HepG2 (cell line): Measurements from ENCODE around the gene PARP8. TPM values are rescaled to one million over a fixed set of nuclear protein-coding genes. Genes with fewer than 3 reads are reported as not detected.
"Not testable (repeated sequence)": the region's sequence is repeated elsewhere in the genome, so short reads cannot be mapped to it uniquely, and the experiment has no call there.

Experiments
- ATAC-seq: fragments of 200-7000 bp; cut with Tn5 transposase; 3 replicates; pipeline ENCODE4 v1.9.1; 2020; ENCODE audit warnings: mild to moderate bottlenecking, moderate library complexity
- BruUV-seq: library from RNA; stranded (reverse); fragments of 400-500 nt; replicated peaks from 2 replicates; lab custom pipeline; 2021; lab: Mats Ljungman, UMichigan
- CTCF ChIA-PET: fragments of 300-600 bp; formaldehyde crosslinking; extraction: SDS; loops from one replicate; lab custom pipeline; 2021; ENCODE audit warnings: low total read pairs, inconsistent platforms, low intra/inter-chr PET ratio; lab: Yijun Ruan, JAX
- POLR2A ChIA-PET: fragments of 350-600 bp; sonication (Branson Sonifier 250); formaldehyde crosslinking; loops from one replicate; lab custom pipeline; 2020; ENCODE audit warnings: antibody characterized with exemption, inconsistent platforms; lab: Yijun Ruan, JAX
- DNase-seq: peaks from one replicate; pipeline ENCODE4 v3.0.0-alpha.2; 2015; ENCODE audit warnings: low spot score
- FAIRE-seq: peaks from 3 replicates; lab custom pipeline; 2011; peaks lifted over from hg19 to GRCh38; lab: Jason Lieb, UNC
- H2AFZ ChIP-seq: one replicate; pipeline ENCODE4 v1.6.1; 2011; ENCODE audit warnings: low read length, inconsistent platforms
- H3K27ac ChIP-seq: fragments of 300-600 bp; 3 replicates; pipeline ENCODE4 v1.8.0; 2011; ENCODE audit warnings: mixed run types, mild to moderate bottlenecking, mixed read lengths, low read length, inconsistent platforms; ENCODE audit not compliant: insufficient read depth; ENCODE audit errors: extremely low read length
- H3K27me3 ChIP-seq, 2 experiments: fragments of 200-600 bp in 1 of 2; 2 replicates in 1 of 2; 3 replicates in 1 of 2; pipeline versions ENCODE4 v1.6.0 to v1.8.0; 2011; ENCODE audit warnings: low read length in 2 of 2, mild to moderate bottlenecking in 2 of 2, moderate library complexity in 2 of 2, inconsistent platforms in 1 of 2; ENCODE audit not compliant: insufficient read depth in 2 of 2, control insufficient read depth in 1 of 2
- H3K36me3 ChIP-seq, 2 experiments: fragments of 200-600 bp in 1 of 2; replicated peaks in 1 of 2; 2 replicates in 1 of 2; 3 replicates in 1 of 2; pipeline versions ENCODE4 v1.5.1 to v1.8.0; 2011; ENCODE audit warnings: low read length in 2 of 2, inconsistent platforms in 1 of 2; ENCODE audit not compliant: insufficient read depth in 2 of 2, control insufficient read depth in 1 of 2
- H3K4me1 ChIP-seq: 2 replicates; pipeline ENCODE4 v1.5.1; 2012; ENCODE audit warnings: low read length, inconsistent platforms; ENCODE audit not compliant: insufficient read depth
- H3K4me2 ChIP-seq: 2 replicates; pipeline ENCODE4 v1.6.0; 2011; ENCODE audit warnings: low read depth, low read length, inconsistent platforms
- H3K4me3 ChIP-seq, 3 experiments: fragments of 200-600 bp in 1 of 3; sonication (generic), shearing (Covaris generic) in 1 of 3; replicated peaks in 1 of 3; 2 replicates each; pipeline ENCODE4 v1.5.1; 2011 to 2016; ENCODE audit warnings: low read length in 3 of 3, inconsistent platforms in 2 of 3, low read depth in 2 of 3, mild to moderate bottlenecking in 2 of 3, control low read depth in 1 of 3, mixed read lengths in 1 of 3; ENCODE audit not compliant: insufficient read depth in 1 of 3
- H3K79me2 ChIP-seq: one replicate; pipeline ENCODE4 v1.6.1; 2011; ENCODE audit warnings: low read length, inconsistent platforms; ENCODE audit not compliant: insufficient read depth
- H3K9ac ChIP-seq: 2 replicates; pipeline ENCODE4 v1.6.0; 2011; ENCODE audit warnings: mild to moderate bottlenecking, low read depth, low read length, inconsistent platforms; ENCODE audit not compliant: insufficient read depth
- H3K9me3 ChIP-seq: 2 replicates; pipeline ENCODE4 v1.5.1; 2012; ENCODE audit warnings: mild to moderate bottlenecking, low read length
- H4K20me1 ChIP-seq: 2 replicates; pipeline ENCODE4 v1.6.0; 2011; ENCODE audit warnings: inconsistent platforms, mild to moderate bottlenecking, low read length, moderate library complexity; ENCODE audit not compliant: insufficient read depth
- ATF7-NPFF ChIP-seq: sonication (generic); formaldehyde crosslinking; IDR thresholded peaks from 2 replicates; pipeline ENCODE4 v1.8.1; 2023; ENCODE audit warnings: mild to moderate bottlenecking, low read depth, missing genetic modification reagents, moderate library complexity
- MAFF ChIP-seq: IDR thresholded peaks from 2 replicates; pipeline ENCODE4 v1.6.1; 2011; ENCODE audit warnings: low read depth, low read length, improper control_type of control experiment
- MAFK ChIP-seq, 2 experiments: IDR thresholded peaks in 1 of 2; conservative IDR thresholded peaks in 1 of 2; 2 replicates each; pipeline ENCODE4 v1.6.1; 2011; ENCODE audit warnings: improper control_type of control experiment in 2 of 2, low read length in 2 of 2
- ZBTB38 ChIP-seq: sonication (generic); formaldehyde crosslinking; IDR thresholded peaks from 2 replicates; pipeline ENCODE4 v1.5.1; 2020; ENCODE audit warnings: mild to moderate bottlenecking, missing genetic modification reagents
- ZNF546 ChIP-seq: sonication (generic); formaldehyde crosslinking; conservative IDR thresholded peaks from 2 replicates; pipeline ENCODE4 v1.8.1; 2023; ENCODE audit warnings: mild to moderate bottlenecking, missing genetic modification reagents
- ZNF644 ChIP-seq: IDR thresholded peaks from 2 replicates; pipeline ENCODE4 v1.6.1; 2016; ENCODE audit warnings: low read depth
- ZNF816 ChIP-seq: sonication (generic); formaldehyde crosslinking; IDR thresholded peaks from 2 replicates; pipeline ENCODE4 v1.8.0; 2022; ENCODE audit warnings: missing genetic modification reagents, mild to moderate bottlenecking, borderline replicate concordance
- WGBS: methylation state at CpG from one replicate; pipeline ENCODE4 v1.1.6; 2017; ENCODE audit warnings: low lambda C conversion rate; 5-methylcytosine and 5-hydroxymethylcytosine counted together
- in situ Hi-C: cut with HindIII; loops from 2 replicates; pipeline ENCODE4 v1.10.0; 2017; ENCODE audit warnings: low pct_unique_long_range_greater_than_20kb; ENCODE audit not compliant: extremely low pct_ligation_motif_present
- intact Hi-C: fragments of 100-400 bp; cut with micrococcal nuclease; formaldehyde crosslinking; loops from one replicate; pipeline ENCODE4 v1.10.0; 2022; ENCODE audit not compliant: unreplicated experiment
- polyA plus RNA-seq, 8 experiments: library from polyadenylated mRNA; depleted of rRNA in 3 of 8; stranded (reverse) in 7 of 8; unstranded in 1 of 8; fragments of >200 nt; fragmentation: Illumina TruSeq in 4 of 8; extraction: Trizol in 4 of 8; gene quantifications; 2 replicates each; pipeline versions ENCODE4 v1.2.1 to v1.2.3, GENCODE V29; 2011 to 2016; ENCODE audit warnings: low read depth in 4 of 8, missing spikeins in 1 of 8, mixed read lengths in 1 of 8; ENCODE audit not compliant: insufficient read depth in 1 of 8
- total RNA-seq, 5 experiments: library from RNA; depleted of rRNA; stranded (reverse); fragments of >200 nt; fragmentation: Illumina TruSeq; extraction: Trizol; gene quantifications; 2 replicates each; pipeline ENCODE4 v1.2.3, GENCODE V29; 2016; ENCODE audit warnings: low read depth in 1 of 5
- TF ChIP-seq, protein P1 (sequence below): sonication (generic); formaldehyde crosslinking; IDR thresholded peaks from 2 replicates; pipeline ENCODE4 v1.4.0; 2020; ENCODE audit warnings: missing genetic modification reagents
- TF ChIP-seq, protein P2 (sequence below): sonication (generic); formaldehyde crosslinking; IDR thresholded peaks from 2 replicates; pipeline ENCODE4 v1.5.1; 2020; ENCODE audit warnings: missing genetic modification reagents, mild to moderate bottlenecking, borderline replicate concordance

Gene PARP8
- total and polyA plus RNA-seq, 2 of the 13 experiments (the other 11 are each of a cell fraction or from before 2014, with no cell fraction given): 0.11 to 0.29 TPM

DNA sequence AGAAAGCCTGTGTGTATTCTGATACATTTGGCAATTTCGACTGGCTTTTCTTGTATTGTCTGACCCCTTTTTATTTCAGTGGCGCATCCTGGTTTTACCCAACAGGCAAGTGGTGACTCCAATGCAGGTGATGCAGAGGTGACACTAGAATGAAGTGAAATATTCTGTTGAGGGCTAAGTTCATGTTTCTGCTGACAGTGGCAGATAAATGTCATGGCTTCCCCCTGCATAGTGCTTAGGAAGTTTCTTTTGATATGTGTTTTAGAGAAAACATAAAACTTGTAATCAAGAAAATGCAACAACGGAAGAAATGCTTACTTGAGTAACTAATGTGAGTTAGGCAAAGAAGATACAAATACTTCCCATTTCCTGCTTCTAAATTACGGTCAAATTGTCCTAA lies 13.1 kb downstream of the PARP8 start:
- TF ChIP-seq MAFF (peak; percentile 42; the same call in 1 of the 2 replicates), MAFK (conservative IDR thresholded peaks at IDR 0.05 in 1 of 2, IDR thresholded peaks at IDR 0.05 in 1 of 2; ENCODE audit: low read length in 2 of 2) (peak; percentile 30 to 65; a peak in 2 of 4 replicates)
- H3K4me3 ChIP-seq, H3K27me3 ChIP-seq, ATAC-seq, intact Hi-C loops, FAIRE-seq, POLR2A ChIA-PET, H3K4me2 ChIP-seq, H3K9ac ChIP-seq, H3K36me3 ChIP-seq, H3K4me1 ChIP-seq, H3K9me3 ChIP-seq, H2AFZ ChIP-seq, CTCF ChIA-PET, H3K27ac ChIP-seq, in situ Hi-C loops, DNase-seq, BruUV-seq, H4K20me1 ChIP-seq, H3K79me2 ChIP-seq: not testable (repeated sequence)
- WGBS: 17% methylated on average over 4 of the region's 4 CpGs

DNA sequence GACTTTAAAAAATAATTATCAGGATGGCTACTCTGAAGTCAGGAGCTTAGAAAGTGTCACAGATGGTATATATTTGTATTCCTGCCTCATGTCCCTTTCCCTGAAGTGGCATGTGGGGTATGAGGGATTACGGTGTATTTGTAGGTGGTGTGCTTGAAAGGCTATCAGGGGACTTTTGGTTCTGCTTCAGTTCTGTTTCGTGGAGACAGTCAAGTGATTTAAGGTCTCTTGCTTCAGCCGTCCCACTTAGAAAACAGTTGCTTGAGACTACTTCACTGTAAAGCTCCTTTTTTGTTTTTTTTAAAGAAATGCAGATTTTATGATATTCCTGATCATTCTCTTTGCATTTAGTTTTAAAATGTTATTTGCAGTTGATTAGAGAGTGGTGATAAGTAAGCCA lies 18.3 kb downstream of the PARP8 start:
- in situ Hi-C loops: no loop called here
- Histone ChIP-seq H4K20me1 (no peaks in the 10 kb centered on the region), H3K9ac (no peak overlapping the region), H3K27me3 (no peaks in the 10 kb centered on the region), H3K36me3 (no peaks in the 10 kb centered on the region), H3K4me3 (no peak overlapping the region), H3K4me1 (no peaks in the 10 kb centered on the region), H3K27ac (no peak overlapping the region), H3K9me3 (no peaks in the 10 kb centered on the region), H2AFZ (no peak overlapping the region), H3K79me2 (no peaks in the 10 kb centered on the region), H3K4me2 (no peak overlapping the region)
- FAIRE-seq (no peak), ATAC-seq (no peak), DNase-seq (no peak)
- ChIA-PET CTCF (no interaction called here), POLR2A (no interaction called here)
- WGBS: 2% methylated on average over 3 of the region's 3 CpGs
- no TSS peak for BruUV-seq
- intact Hi-C loops: no loop called here
- TF ChIP-seq ZNF816 (CRISPR knock-in tag): no peak
- TF ChIP-seq, protein P1, sequence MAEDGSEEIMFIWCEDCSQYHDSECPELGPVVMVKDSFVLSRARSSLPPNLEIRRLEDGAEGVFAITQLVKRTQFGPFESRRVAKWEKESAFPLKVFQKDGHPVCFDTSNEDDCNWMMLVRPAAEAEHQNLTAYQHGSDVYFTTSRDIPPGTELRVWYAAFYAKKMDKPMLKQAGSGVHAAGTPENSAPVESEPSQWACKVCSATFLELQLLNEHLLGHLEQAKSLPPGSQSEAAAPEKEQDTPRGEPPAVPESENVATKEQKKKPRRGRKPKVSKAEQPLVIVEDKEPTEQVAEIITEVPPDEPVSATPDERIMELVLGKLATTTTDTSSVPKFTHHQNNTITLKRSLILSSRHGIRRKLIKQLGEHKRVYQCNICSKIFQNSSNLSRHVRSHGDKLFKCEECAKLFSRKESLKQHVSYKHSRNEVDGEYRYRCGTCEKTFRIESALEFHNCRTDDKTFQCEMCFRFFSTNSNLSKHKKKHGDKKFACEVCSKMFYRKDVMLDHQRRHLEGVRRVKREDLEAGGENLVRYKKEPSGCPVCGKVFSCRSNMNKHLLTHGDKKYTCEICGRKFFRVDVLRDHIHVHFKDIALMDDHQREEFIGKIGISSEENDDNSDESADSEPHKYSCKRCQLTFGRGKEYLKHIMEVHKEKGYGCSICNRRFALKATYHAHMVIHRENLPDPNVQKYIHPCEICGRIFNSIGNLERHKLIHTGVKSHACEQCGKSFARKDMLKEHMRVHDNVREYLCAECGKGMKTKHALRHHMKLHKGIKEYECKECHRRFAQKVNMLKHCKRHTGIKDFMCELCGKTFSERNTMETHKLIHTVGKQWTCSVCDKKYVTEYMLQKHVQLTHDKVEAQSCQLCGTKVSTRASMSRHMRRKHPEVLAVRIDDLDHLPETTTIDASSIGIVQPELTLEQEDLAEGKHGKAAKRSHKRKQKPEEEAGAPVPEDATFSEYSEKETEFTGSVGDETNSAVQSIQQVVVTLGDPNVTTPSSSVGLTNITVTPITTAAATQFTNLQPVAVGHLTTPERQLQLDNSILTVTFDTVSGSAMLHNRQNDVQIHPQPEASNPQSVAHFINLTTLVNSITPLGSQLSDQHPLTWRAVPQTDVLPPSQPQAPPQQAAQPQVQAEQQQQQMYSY (CRISPR knock-in tag): no peak
- no peak for TF ChIP-seq ZNF546 (CRISPR knock-in tag)
- TF ChIP-seq, protein P2, sequence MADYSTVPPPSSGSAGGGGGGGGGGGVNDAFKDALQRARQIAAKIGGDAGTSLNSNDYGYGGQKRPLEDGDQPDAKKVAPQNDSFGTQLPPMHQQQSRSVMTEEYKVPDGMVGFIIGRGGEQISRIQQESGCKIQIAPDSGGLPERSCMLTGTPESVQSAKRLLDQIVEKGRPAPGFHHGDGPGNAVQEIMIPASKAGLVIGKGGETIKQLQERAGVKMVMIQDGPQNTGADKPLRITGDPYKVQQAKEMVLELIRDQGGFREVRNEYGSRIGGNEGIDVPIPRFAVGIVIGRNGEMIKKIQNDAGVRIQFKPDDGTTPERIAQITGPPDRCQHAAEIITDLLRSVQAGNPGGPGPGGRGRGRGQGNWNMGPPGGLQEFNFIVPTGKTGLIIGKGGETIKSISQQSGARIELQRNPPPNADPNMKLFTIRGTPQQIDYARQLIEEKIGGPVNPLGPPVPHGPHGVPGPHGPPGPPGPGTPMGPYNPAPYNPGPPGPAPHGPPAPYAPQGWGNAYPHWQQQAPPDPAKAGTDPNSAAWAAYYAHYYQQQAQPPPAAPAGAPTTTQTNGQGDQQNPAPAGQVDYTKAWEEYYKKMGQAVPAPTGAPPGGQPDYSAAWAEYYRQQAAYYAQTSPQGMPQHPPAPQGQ (CRISPR knock-in tag): no peak
- no peak for TF ChIP-seq ZNF644 (CRISPR knock-in tag)
- TF ChIP-seq ZBTB38 (CRISPR knock-in tag): no peak
- TF ChIP-seq ATF7-NPFF (CRISPR knock-in tag): no peak
